ENCODE results near the gene LMOD1.

- TF ChIP-seq, protein P1, sequence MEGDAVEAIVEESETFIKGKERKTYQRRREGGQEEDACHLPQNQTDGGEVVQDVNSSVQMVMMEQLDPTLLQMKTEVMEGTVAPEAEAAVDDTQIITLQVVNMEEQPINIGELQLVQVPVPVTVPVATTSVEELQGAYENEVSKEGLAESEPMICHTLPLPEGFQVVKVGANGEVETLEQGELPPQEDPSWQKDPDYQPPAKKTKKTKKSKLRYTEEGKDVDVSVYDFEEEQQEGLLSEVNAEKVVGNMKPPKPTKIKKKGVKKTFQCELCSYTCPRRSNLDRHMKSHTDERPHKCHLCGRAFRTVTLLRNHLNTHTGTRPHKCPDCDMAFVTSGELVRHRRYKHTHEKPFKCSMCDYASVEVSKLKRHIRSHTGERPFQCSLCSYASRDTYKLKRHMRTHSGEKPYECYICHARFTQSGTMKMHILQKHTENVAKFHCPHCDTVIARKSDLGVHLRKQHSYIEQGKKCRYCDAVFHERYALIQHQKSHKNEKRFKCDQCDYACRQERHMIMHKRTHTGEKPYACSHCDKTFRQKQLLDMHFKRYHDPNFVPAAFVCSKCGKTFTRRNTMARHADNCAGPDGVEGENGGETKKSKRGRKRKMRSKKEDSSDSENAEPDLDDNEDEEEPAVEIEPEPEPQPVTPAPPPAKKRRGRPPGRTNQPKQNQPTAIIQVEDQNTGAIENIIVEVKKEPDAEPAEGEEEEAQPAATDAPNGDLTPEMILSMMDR (IDR thresholded peaks at IDR 0.05), result no peak
- TF ChIP-seq ZFX (IDR thresholded peaks at IDR 0.05; ENCODE audit: borderline replicate concordance), result no peak
These were observed 34.3 kb downstream of the LMOD1 start for GRCh38 chr1:201911826-201912571.
